Lower leg skin (tissue), 4 donors: ENCODE data around the gene ZNF410. TPM values are rescaled to one million over a fixed set of nuclear protein-coding genes. Genes with fewer than 3 reads are reported as not detected.
"Not testable (repeated sequence)": the region's sequence is repeated elsewhere in the genome, so short reads cannot be mapped to it uniquely, and the experiment has no call there.

Source experiments
- DNase-seq, 2 donors: peaks; one replicate each; pipeline ENCODE4 v3.0.0-alpha.2; 2019; ENCODE audit warnings: low spot score in 2 of 2
- H3K4me3 ChIP-seq: fragments of 200-600 bp; sonication (generic); 2 replicates; pipeline ENCODE4 v1.5.1; 2017; ENCODE audit warnings: mild to moderate bottlenecking, low read depth; ENCODE audit not compliant: poor library complexity, severe bottlenecking
- CTCF ChIP-seq, 3 donors: fragments of 450-650 bp; IDR thresholded peaks; one replicate each; pipeline ENCODE4 v1.5.1; 2016; ENCODE audit warnings: antibody characterized with exemption in 3 of 3, mild to moderate bottlenecking in 3 of 3, moderate library complexity in 2 of 3
- POLR2A ChIP-seq, 2 donors: fragments of 450-650 bp; IDR thresholded peaks; one replicate each; pipeline ENCODE4 v1.6.1; 2016 to 2017; ENCODE audit warnings: antibody characterized with exemption in 2 of 2, mild to moderate bottlenecking in 1 of 2, moderate library complexity in 1 of 2
- WGBS, 2 donors: methylation state at CpG; one replicate each; pipeline ENCODE4 v1.1.5; 2018; 5-methylcytosine and 5-hydroxymethylcytosine counted together
- intact Hi-C: fragments of 100-400 bp; cut with DNase I; formaldehyde crosslinking; loops from one replicate; pipeline ENCODE4 v1.15.0; 2023; ENCODE audit warnings: low total_unique reads
- total RNA-seq, 4 donors: library from RNA; depleted of rRNA; stranded (reverse); fragments of >200 nt; gene quantifications; one replicate each; pipeline ENCODE4 v1.1.0, GENCODE V29; 2016

The ZNF410 gene
- total RNA-seq, 4 donors from 2014 or later: 38.7 to 55.3 (median 50.5) TPM

GRCh38 chr14:73896521-73896920, 9.9 kb downstream of the ZNF410 start:
- 79 to 85% methylated on average over 1 of the region's 1 CpG for WGBS, 2 donors
- TF ChIP-seq CTCF (IDR thresholded peaks at IDR 0.05) (no peak), POLR2A (IDR thresholded peaks at IDR 0.05) (no peak)
- no peak overlapping the region for H3K4me3 ChIP-seq
- no peak for DNase-seq
- intact Hi-C loops: no loop called here

GRCh38 chr14:73903028-73903427, 16.4 kb downstream of the ZNF410 start:
- TF ChIP-seq CTCF (IDR thresholded peaks at IDR 0.05): no peak
- no peak for TF ChIP-seq POLR2A (IDR thresholded peaks at IDR 0.05)
- intact Hi-C loops: no loop called here
- WGBS, 2 donors: 94 to 98% methylated on average over 3 of the region's 3 CpGs
- no peak for DNase-seq
- H3K4me3 ChIP-seq: no peak overlapping the region

GRCh38 chr14:73909681-73910080, 23.0 kb downstream of the ZNF410 start:
- DNase-seq: no peak
- WGBS, 2 donors: 96 to 97% methylated on average over 1 of the region's 1 CpG
- TF ChIP-seq CTCF (IDR thresholded peaks at IDR 0.05) (no peak), POLR2A (IDR thresholded peaks at IDR 0.05) (no peak)
- no peak overlapping the region for H3K4me3 ChIP-seq
- intact Hi-C loops: no loop called here

GRCh38 chr14:73913256-73913655, 26.6 kb downstream of the ZNF410 start:
- no peak overlapping the region for H3K4me3 ChIP-seq
- intact Hi-C loops: no loop called here
- TF ChIP-seq CTCF (IDR thresholded peaks at IDR 0.05): no peak
- DNase-seq: no peak
- 93 to 94% methylated on average over 3 of the region's 3 CpGs for WGBS, 2 donors

GRCh38 chr14:73916324-73916723, 29.7 kb downstream of the ZNF410 start:
- no peak for DNase-seq
- no peak overlapping the region for H3K4me3 ChIP-seq
- no peak for TF ChIP-seq POLR2A (IDR thresholded peaks at IDR 0.05)
- no peak for TF ChIP-seq CTCF (IDR thresholded peaks at IDR 0.05)
- 88 to 91% methylated on average over 6 of the region's 6 CpGs for WGBS, 2 donors
- intact Hi-C loops: no loop called here

- H3K4me3 ChIP-seq, DNase-seq, intact Hi-C loops: not testable (repeated sequence)
- 95 to 100% methylated on average over 2 of the region's 2 CpGs for WGBS, 2 donors
Observed at GRCh38 chr14:73919457-73919856, 32.8 kb downstream of the ZNF410 start.
